NCI-H748 (cell line): Measurements from ENCODE around the gene KYNU.
"Not testable (repeated sequence)": the region's sequence is repeated elsewhere in the genome, so short reads cannot be mapped to it uniquely, and the experiment has no call there.

ENCODE experiments used
- DNase-seq: peaks from one replicate; lab custom pipeline; 2025; ENCODE audit not compliant: unreplicated experiment; lab: John Stamatoyannopoulos, UW

Gene KYNU

GRCh38 chr2:142914507-142915313 lies 37.2 kb downstream of the KYNU start:
- DNase-seq = no peak

- no peak for DNase-seq
Observed at GRCh38 chr2:142915502-142915901, 38.0 kb downstream of the KYNU start.

- no peak for DNase-seq
Observed at GRCh38 chr2:142918624-142919023, 41.2 kb downstream of the KYNU start.

GRCh38 chr2:142920571-142920970 lies 43.1 kb downstream of the KYNU start:
- DNase-seq = no peak

- DNase-seq = no peak
Observed at GRCh38 chr2:142926445-142926844, 49.0 kb downstream of the KYNU start.

- no peak for DNase-seq
Observed at GRCh38 chr2:142930835-142931398, 53.5 kb downstream of the KYNU start.

- DNase-seq = no peak
Observed at GRCh38 chr2:142933916-142934315, 56.5 kb downstream of the KYNU start.

- no peak for DNase-seq
Observed at GRCh38 chr2:142935563-142936089, 58.2 kb downstream of the KYNU start.

GRCh38 chr2:142936629-142937028 lies 59.2 kb downstream of the KYNU start:
- no peak for DNase-seq

- no peak for DNase-seq
Observed at GRCh38 chr2:142937347-142937746, 59.9 kb downstream of the KYNU start.

- no peak for DNase-seq
Observed at GRCh38 chr2:142938240-142938639, 60.8 kb downstream of the KYNU start.

GRCh38 chr2:142940606-142941223 lies 63.3 kb downstream of the KYNU start:
- no peak for DNase-seq

- DNase-seq = no peak
Observed at GRCh38 chr2:142942690-142943089, 65.2 kb downstream of the KYNU start.

- no peak for DNase-seq
Observed at GRCh38 chr2:142944264-142944663, 66.8 kb downstream of the KYNU start.

GRCh38 chr2:142944721-142945120 lies 67.3 kb downstream of the KYNU start:
- DNase-seq = no peak

- DNase-seq = no peak
Observed at GRCh38 chr2:142946941-142947340, 69.5 kb downstream of the KYNU start.

- DNase-seq = not testable (repeated sequence)
Observed at GRCh38 chr2:142948723-142949122, 71.3 kb downstream of the KYNU start.

GRCh38 chr2:142950323-142950722 lies 72.9 kb downstream of the KYNU start:
- not testable (repeated sequence) for DNase-seq

GRCh38 chr2:142951190-142952007 lies 73.9 kb downstream of the KYNU start:
- DNase-seq = no peak

GRCh38 chr2:142952018-142952417 lies 74.6 kb downstream of the KYNU start:
- DNase-seq = no peak
